Fibroblast of lung (primary cell): Measurements from ENCODE around the gene SCIMP.

ENCODE experiments used
- CTCF ChIP-seq, 2 donors: IDR thresholded peaks in 1 of 2; conservative IDR thresholded peaks in 1 of 2; 1 replicate in 1 of 2; 2 replicates in 1 of 2; pipeline ENCODE4 v1.5.1; 2011 to 2012; ENCODE audit warnings: low read length in 2 of 2, control low read depth in 1 of 2, inconsistent platforms in 1 of 2, low read depth in 1 of 2, mild to moderate bottlenecking in 1 of 2
- EZH2 ChIP-seq: IDR thresholded peaks from 2 replicates; pipeline ENCODE4 v1.5.1; 2012; ENCODE audit warnings: low read length, control low read depth, mild to moderate bottlenecking; ENCODE audit errors: missing control alignments

- no peak for TF ChIP-seq CTCF (conservative IDR thresholded peaks at IDR 0.05 in 1 of 2, IDR thresholded peaks at IDR 0.05 in 1 of 2; ENCODE audit: low read depth in 1 of 2, low read length in 2 of 2)
- TF ChIP-seq EZH2, result no peak
Measured at GRCh38 chr17:5260542-5260941, 25.9 kb upstream of the SCIMP start.
